Stimulated activated CD4-positive, alpha-beta T cell treated with anti-CD3 and anti-CD28 coated beads, Interleukin-12 subunit alpha, Interleukin-12 subunit beta, amount 100 ng/mL, for 4 hours (primary cell): ENCODE data around the gene LRRC37A3.
A peak's percentile ranks its signal among the peaks of the same experiment; 100 is the strongest.
"Not testable (repeated sequence)": the region's sequence is repeated elsewhere in the genome, so short reads cannot be mapped to it uniquely, and the experiment has no call there.

Experiments used
- DNase-seq: peaks from one replicate; pipeline ENCODE4 v3.0.0-alpha.2; 2020

Gene LRRC37A3

DNA sequence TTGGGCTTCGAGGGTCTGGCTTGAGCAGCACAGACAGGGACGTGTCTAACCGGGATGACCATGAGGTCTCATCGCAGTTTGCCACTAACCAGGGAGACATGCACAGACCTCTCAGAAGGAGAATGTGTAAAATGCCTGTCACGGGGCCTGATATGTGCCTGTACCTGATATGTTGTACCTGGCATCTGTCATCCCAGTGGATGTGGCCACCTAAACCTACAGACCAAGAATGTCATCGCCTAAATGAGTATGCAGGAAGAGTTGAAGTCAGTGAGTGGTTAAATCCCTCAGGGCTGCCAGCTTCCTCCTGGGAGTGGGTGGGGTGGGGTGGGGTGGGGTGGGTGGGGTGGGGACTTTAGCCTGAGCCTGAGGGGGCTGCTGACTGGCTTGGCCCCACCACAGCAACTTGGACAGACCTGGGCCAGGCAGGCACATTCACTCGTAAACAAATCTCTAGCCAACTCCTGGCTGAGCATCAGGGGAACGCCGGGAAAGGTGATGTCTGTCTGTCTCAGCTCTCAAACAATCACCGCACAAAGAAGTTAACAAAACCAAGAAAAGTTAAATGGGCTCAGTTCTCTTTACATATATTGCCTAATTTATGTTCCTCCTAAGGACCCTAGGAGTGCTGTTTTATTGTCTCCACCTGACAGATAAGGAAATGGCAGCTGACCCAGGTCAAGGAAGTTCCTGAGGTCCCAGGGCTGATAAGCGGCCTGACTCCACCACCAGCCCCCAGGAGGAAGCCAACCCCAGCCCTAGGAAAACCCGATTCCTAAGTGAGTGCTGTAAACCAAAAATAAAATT lies 89.3 kb downstream of the LRRC37A3 start:
- not testable (repeated sequence) for DNase-seq

DNA sequence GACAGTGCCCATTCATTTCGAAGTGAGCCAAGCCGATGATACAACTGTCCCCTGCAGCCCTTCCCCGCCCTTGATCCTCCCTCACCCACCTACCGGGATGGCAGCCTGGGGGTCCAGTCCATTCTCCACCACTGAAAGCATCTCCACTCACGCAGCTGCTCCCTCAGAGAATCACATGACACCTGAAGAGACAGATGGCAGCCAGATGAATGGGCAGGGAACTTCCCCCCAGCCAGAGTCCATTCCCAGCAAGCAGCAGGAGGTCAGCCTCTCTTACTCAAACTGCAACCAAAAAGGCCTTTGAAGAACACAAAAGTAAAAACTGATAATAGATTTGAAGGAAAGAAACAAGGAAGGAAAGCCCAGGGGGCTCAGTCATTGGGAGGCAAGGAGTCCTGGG lies 90.2 kb downstream of the LRRC37A3 start:
- not testable (repeated sequence) for DNase-seq

DNA sequence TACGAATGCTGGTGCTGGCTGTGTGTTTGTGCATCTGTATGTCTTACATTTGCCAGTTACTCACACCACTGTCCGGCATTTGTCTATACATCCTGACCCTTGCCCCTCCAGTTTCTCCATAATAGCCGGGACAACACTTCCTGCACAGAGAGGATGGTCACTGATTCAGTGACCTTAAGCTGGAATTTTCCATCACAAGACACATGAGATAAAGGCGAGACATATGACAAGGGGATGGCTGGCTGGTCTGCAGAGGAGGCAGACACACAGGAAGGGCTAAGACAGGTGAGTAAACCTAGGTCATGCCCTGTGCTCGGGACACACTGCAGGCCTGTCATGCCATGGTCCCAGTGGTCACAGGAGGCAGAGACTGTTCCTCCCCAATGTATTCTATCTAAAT lies 100.4 kb downstream of the LRRC37A3 start:
- DNase-seq, result not testable (repeated sequence)

DNA sequence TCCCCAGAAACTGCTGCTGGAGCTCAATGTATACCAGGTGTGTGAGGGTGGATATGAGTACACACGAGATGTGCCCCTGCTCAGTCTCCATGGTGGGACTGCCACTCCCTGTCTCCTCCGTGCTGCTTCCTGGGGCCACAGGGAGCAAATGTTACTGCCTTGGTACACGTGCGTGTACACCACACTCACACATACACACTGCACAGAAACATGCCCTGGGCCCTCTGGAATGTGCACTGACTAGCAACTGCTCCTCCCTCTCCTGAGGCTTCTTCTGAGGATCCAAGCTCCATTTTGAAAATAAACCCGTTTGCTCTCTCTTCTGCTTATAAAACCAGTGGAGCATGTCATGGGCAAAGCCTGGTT lies 103.5 kb downstream of the LRRC37A3 start:
- DNase-seq, result not testable (repeated sequence)

DNA sequence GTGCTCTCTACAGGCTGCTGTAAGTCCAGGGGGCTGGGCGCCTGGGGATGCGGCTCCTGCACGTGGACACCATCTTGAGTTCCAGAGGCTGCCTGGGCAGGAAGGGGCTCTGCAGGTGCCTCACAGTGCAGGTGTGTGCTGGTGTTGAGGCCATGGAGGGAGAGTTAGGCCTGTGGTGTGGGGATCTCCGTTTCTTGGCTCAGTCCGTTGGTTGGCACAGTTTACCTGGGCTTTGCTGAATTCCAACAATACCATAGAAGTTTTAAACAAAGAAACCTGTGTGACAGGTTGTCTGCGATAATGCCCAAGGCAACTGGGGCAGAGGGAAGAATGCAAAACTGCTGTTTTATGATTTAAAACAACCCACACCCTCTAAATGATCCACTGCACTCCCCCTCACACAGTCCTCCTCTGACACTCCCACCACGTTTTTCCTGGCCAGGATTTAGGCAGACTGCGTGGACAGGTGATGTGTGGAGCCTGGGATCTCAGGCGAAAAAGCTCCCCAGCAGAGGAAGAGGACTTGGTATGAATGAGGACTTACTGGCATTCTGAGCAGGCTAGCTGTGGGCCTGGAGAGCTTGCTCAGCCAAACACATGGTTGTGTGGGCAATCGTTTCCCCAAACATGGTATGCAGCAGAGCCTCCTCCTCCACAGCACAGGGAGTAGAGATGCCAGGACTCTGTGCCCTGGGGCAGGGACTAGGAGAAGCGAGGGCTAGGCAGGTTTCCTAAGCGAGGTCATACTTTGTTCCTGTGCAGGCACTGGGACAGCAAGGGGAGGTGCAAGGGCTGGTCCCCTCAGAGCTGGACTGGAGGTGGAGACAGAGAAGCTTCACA lies 104.1 kb downstream of the LRRC37A3 start:
- DNase-seq, result not testable (repeated sequence)

DNA sequence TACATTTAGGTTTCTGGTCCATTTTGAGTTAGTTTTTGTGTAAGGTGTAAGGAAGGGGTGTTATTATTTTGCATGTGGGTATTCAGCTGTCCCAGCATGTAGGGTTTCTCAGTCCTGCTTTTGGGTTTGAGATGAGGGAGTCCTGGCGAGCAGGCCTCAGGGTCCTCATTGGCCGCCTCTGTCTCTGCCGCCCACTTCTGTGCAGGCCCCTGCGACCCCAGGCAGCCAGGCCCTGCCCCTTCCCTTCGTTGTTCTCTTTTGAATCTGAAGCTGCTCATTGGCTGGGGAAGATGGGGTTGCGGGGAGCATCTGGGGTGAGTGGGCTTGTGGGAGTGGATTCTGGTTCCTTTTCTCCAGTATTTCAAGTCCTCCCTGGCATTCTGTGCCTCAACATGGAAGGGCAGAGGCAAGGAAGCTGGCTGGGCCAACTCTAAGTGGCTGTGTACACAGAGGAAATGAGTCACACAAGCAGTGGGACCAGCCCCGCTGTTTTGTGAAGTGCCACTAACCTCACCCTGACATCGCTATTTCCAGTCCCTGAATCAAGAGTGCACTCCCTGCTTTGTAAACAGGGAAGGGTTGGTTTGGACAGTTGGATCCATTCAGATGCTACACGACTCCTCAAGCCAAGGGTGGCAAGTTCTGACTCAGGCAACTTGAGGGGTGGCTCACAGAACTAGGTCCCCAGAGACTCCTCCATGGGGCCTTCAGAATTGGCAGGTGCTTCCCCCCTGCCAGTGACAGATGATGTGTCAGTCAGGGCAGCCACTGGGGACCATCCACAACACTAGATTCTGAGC lies 110.9 kb downstream of the LRRC37A3 start:
- DNase-seq, result peak; percentile 17
